NOMO-1 treated with dmso at 0.1 percent for 144 hours (cell line): ENCODE results near the gene GLRA3.
"Not testable (repeated sequence)": the region's sequence is repeated elsewhere in the genome, so short reads cannot be mapped to it uniquely, and the experiment has no call there.

ENCODE experiments used
- DNase-seq: peaks from one replicate; lab custom pipeline; 2025; ENCODE audit not compliant: unreplicated experiment; lab: John Stamatoyannopoulos, UW

The GLRA3 gene

GRCh38 chr4:174828845-174829701 lies at the start of gene GLRA3:
GLRA3 (minus strand) TSS chr4:174829247; CDS start chr4:174828811, 436 bp downstream.
- DNase-seq: no peak

DNA sequence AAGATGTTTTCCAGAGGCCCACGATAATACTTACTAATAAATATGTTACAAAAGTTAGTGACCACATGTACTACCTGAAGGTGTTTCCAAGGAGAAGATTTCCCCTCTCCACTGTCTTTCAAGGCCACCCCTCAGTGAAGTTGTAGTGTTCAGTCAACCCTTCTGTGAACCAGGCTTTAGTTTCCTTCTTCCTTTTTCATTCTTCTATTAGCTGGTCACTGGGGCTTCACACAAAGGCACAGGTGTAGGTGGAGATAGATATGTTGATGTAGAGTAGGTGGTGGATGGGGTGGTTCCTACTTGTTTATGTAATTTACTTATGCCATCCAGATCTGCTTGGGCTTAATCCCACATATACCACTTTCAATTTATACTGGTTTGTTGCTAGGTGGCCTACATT lies 45.9 kb upstream of the GLRA3 start:
- no peak for DNase-seq

DNA sequence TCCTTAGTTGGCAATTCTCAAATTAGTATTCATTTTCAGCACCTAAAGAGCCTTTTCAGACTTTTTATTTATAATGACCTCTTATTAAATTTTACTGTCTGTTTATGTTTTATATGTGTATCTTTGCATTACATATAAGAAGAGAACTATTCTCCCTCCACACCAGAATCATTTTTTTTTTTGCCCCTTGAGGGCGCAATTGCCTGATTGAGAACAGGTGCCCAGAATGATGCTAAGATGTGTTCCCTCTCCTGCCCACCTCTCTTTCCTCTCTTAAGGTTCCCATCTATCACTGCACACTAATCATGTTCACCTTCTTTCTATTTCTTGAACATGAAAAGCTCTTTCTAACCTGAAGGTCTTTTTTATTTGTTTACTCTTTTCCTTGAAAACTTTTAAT lies 44.9 kb upstream of the GLRA3 start:
- no peak for DNase-seq

- DNase-seq: not testable (repeated sequence)
These were observed 44.1 kb upstream of the GLRA3 start for GRCh38 chr4:174873146-174873545.

- no peak for DNase-seq
These were observed 42.4 kb upstream of the GLRA3 start for GRCh38 chr4:174871407-174871806.

DNA sequence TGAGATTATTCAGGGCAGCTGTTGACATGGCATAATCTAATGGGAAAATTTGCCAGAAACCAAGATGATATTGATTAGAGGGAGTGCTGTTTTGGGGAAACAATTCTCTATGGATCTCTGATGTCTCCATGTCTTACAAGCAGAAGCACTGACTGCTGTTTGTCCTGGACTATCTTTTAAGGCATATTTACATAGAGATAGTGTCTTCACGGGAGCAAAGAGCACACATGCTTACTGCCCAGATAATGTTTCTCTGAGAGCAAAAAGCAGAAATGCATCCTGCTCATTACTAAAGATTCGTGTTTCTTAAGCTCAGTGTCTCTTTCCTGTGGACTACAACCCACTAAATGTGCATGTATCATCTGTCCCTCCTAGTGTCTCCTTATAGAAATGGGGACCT lies 41.3 kb upstream of the GLRA3 start:
- DNase-seq: no peak

- no peak for DNase-seq
These were observed 40.3 kb upstream of the GLRA3 start for GRCh38 chr4:174869339-174869738.

GRCh38 chr4:174867903-174868302 lies 38.9 kb upstream of the GLRA3 start:
- no peak for DNase-seq

- no peak for DNase-seq
These were observed 36.5 kb upstream of the GLRA3 start for GRCh38 chr4:174865418-174865985.

- DNase-seq: no peak
These were observed 35.0 kb upstream of the GLRA3 start for GRCh38 chr4:174864031-174864430.

DNA sequence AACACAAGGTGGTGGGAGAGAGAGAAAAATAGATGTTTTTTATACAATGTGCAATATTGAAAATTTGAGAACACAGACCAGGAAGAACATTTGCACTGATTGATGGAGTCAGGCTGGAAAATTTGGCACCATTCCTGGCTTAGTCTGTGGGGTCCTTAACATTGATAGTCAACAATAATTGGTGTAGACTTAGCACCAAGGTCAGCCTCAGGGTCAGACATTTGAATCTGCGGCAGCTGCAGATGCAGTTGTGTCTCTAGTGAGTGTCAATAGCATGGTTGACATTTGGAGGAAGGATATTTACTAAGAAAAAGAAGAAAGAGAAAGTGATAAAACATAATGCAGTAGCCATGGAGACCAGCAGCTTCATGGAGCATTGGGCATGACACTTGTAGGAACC lies 31.5 kb upstream of the GLRA3 start:
- no peak for DNase-seq

DNA sequence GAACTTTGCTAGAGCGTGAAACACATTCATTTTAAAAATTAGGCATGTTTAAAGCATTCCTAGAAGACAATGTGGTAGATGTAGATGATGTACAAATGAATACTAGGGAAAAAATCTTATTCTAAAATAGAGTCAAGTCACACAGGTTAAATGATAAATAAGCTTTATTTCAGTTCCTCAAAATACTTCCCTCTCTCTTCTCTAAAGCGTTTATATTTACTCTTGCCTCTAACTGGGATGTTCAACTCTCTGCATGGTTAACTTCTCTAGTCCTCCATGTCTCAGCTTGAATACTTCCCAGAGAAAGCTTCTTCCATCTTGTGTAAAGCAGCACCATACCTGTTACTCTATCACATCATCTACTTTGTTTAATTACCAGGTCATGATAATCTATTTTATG lies 30.9 kb upstream of the GLRA3 start:
- no peak for DNase-seq

- DNase-seq: no peak
These were observed 28.1 kb upstream of the GLRA3 start for GRCh38 chr4:174856926-174857800.

GRCh38 chr4:174855050-174855449 lies 26.0 kb upstream of the GLRA3 start:
- DNase-seq: no peak

GRCh38 chr4:174853629-174854028 lies 24.6 kb upstream of the GLRA3 start:
- no peak for DNase-seq

GRCh38 chr4:174848596-174848995 lies 19.5 kb upstream of the GLRA3 start:
- DNase-seq: no peak

DNA sequence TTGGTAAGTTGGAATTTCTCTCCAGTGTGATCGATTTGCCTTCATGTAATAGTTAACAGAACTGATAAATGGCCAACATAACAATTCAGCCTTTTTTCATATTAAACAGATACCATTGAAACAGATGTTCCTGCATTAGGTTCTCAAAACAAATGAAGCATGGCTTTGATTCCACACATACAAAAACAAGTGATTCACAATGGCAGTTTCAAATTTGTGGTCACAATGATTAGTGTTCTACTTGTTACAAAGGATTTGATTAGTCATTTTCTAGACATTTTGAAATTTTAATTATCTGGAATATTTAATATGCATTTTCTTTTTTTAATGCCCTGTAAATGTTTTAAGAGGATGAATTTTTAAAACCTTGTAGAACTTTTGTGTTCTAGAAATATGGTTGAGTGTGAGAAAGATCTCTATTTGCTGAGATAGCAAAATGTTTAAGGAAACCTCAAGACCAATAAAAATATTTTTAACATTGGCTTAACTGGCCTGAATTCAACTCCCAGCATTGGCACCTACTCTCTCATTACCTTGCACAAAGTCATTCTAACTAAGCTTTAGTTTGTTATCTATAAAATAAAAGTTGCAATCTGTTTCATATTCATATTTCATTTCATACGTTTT lies 18.9 kb upstream of the GLRA3 start:
- no peak for DNase-seq

DNA sequence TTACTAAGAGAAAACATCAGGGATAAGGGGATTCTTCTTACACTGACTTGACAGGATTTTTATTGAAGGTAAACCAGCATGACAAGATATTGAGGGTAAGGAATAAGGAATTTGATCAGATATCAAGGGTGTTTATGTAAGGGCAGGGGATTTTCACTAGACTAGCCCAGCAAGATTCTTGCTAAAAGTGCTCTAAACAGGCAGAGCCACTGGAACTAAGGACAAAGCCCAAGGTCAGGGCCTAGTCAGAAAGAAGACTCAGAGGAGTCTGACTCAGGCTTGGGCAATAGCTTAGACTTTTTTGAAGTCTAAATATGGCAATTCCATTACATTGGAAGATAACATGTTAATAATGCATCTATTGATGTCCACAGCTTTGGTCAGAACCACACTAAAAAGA lies 6.5 kb upstream of the GLRA3 start:
- DNase-seq: no peak

GRCh38 chr4:174834477-174834876 lies 5.4 kb upstream of the GLRA3 start:
- DNase-seq: no peak

DNA sequence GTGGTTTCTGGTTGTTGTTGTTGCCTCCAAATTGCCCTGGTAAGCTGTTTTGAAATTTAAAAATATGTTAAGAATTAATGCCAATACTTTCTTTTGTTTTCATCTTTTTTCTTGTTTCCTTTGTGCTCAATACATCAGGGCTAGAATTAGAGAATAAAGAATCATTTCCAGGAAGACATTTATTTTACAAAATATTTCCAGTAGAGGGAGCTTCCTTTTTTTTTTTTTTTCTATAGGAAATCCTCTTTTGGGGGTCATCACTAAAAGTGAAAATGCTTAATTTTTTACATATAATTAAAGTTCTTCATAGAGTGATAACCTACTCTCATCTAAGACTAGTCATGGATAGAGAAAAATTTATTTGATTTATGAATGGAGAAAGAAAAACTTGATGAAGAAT lies 2.4 kb downstream of the GLRA3 start:
- DNase-seq: no peak

DNA sequence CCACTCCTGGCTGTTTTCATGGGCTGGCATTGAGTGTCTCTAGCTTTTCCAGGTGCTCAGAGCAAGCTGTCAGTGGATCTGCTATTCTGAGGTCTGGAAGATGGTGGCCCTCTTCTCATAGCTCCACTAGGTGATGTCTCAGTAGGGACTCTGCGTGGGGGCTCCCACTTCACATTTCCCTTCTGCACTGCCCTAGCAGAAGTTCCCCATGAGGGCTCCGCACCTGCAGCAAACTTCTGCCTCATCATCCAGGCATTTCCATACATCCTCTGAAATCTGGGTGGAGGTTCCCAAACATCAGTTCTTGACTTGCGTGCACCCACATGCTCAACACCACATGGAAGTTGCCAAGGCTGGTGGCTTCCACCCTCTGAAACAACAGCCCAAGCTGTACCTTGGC lies 13.8 kb downstream of the GLRA3 start:
- no peak for DNase-seq
